Ishikawa (cell line): ENCODE data around the gene WDFY2.

Experiments used
- CEBPB ChIP-seq: IDR thresholded peaks from 2 replicates; pipeline ENCODE4 v1.6.1; 2012
- CREB1 ChIP-seq: IDR thresholded peaks from 2 replicates; pipeline ENCODE4 v1.6.1; 2012; ENCODE audit warnings: low read depth
- EGR1 ChIP-seq: IDR thresholded peaks from 2 replicates; pipeline ENCODE4 v1.6.1; 2012
- EP300 ChIP-seq: IDR thresholded peaks from 2 replicates; pipeline ENCODE4 v1.6.1; 2012; ENCODE audit warnings: borderline replicate concordance
- FOXM1 ChIP-seq: IDR thresholded peaks from 2 replicates; pipeline ENCODE4 v1.6.1; 2012; ENCODE audit warnings: low read depth, borderline replicate concordance
- NFIC ChIP-seq: IDR thresholded peaks from 2 replicates; pipeline ENCODE4 v1.6.1; 2012
- RAD21 ChIP-seq: IDR thresholded peaks from 2 replicates; pipeline ENCODE4 v1.6.1; 2012; ENCODE audit warnings: low read depth
- TAF1 ChIP-seq: IDR thresholded peaks from 2 replicates; pipeline ENCODE4 v1.6.1; 2012; ENCODE audit warnings: low read depth, mild to moderate bottlenecking
- TCF12 ChIP-seq: IDR thresholded peaks from 2 replicates; pipeline ENCODE4 v1.6.1; 2012; ENCODE audit warnings: low read depth
- TEAD4 ChIP-seq: IDR thresholded peaks from 2 replicates; pipeline ENCODE4 v1.6.1; 2012
- YY1 ChIP-seq: IDR thresholded peaks from 2 replicates; pipeline ENCODE4 v1.6.1; 2012; ENCODE audit warnings: low read depth
- ZBTB7A ChIP-seq: IDR thresholded peaks from 2 replicates; pipeline ENCODE4 v1.6.1; 2012; ENCODE audit warnings: low read depth
- TF ChIP-seq, protein P1 (sequence below): IDR thresholded peaks from 2 replicates; pipeline ENCODE4 v1.6.1; 2012
- TF ChIP-seq, protein P2 (sequence below): IDR thresholded peaks from 2 replicates; pipeline ENCODE4 v1.6.1; 2012
- TF ChIP-seq, protein P3 (sequence below): IDR thresholded peaks from 2 replicates; pipeline ENCODE4 v1.6.1; 2012; ENCODE audit warnings: low read depth, mild to moderate bottlenecking

Gene WDFY2

DNA sequence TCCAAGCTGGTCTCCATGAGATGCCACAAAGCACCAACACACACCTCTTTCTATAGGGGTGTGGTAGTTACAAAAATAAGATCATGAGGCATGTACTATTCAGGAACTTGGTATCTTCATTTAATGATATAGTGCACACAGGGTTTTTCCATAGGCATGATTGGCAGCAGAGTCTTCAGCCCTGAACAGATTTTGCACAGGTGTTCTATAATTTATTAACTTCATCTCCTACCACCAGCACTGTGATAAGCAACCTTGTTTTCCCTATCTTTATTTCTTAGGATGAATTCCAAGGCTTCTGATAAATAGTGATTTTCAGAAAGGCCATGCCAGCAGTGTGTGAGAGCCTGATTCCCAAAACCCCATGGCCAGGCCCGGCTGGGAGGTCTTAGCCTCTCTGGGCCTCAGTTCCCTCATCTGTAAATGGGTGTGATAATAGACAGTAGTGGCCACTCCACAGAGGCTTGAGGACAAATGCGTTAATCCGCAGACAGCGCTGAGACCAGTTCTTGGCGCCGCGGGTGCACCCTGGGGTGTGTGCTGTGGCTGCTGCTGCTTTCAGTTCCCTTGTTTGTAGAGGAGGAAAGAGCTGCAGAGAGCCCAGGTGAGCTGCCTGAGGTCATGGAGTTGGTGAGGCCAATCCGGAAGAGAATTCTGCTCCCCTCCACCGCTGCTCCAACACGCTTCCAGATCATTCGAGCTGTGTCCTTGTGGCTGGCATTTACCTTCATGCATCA is 186.6 kb downstream of the WDFY2 start:
- no peak for TF ChIP-seq CREB1
- no peak for TF ChIP-seq TEAD4
- no peak for TF ChIP-seq ZBTB7A
- no peak for TF ChIP-seq FOXM1
- TF ChIP-seq CEBPB, result no peak
- TF ChIP-seq, protein P1, sequence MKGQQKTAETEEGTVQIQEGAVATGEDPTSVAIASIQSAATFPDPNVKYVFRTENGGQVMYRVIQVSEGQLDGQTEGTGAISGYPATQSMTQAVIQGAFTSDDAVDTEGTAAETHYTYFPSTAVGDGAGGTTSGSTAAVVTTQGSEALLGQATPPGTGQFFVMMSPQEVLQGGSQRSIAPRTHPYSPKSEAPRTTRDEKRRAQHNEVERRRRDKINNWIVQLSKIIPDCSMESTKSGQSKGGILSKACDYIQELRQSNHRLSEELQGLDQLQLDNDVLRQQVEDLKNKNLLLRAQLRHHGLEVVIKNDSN, result no peak
- TF ChIP-seq EGR1, result no peak
- TF ChIP-seq, protein P2, sequence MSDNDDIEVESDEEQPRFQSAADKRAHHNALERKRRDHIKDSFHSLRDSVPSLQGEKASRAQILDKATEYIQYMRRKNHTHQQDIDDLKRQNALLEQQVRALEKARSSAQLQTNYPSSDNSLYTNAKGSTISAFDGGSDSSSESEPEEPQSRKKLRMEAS, result no peak
- TF ChIP-seq RAD21, result no peak
- no peak for TF ChIP-seq TAF1
- no peak for TF ChIP-seq NFIC
- TF ChIP-seq TCF12, result no peak
- TF ChIP-seq YY1, result no peak
- TF ChIP-seq, protein P3, sequence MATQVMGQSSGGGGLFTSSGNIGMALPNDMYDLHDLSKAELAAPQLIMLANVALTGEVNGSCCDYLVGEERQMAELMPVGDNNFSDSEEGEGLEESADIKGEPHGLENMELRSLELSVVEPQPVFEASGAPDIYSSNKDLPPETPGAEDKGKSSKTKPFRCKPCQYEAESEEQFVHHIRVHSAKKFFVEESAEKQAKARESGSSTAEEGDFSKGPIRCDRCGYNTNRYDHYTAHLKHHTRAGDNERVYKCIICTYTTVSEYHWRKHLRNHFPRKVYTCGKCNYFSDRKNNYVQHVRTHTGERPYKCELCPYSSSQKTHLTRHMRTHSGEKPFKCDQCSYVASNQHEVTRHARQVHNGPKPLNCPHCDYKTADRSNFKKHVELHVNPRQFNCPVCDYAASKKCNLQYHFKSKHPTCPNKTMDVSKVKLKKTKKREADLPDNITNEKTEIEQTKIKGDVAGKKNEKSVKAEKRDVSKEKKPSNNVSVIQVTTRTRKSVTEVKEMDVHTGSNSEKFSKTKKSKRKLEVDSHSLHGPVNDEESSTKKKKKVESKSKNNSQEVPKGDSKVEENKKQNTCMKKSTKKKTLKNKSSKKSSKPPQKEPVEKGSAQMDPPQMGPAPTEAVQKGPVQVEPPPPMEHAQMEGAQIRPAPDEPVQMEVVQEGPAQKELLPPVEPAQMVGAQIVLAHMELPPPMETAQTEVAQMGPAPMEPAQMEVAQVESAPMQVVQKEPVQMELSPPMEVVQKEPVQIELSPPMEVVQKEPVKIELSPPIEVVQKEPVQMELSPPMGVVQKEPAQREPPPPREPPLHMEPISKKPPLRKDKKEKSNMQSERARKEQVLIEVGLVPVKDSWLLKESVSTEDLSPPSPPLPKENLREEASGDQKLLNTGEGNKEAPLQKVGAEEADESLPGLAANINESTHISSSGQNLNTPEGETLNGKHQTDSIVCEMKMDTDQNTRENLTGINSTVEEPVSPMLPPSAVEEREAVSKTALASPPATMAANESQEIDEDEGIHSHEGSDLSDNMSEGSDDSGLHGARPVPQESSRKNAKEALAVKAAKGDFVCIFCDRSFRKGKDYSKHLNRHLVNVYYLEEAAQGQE, result no peak
- no peak for TF ChIP-seq EP300

DNA sequence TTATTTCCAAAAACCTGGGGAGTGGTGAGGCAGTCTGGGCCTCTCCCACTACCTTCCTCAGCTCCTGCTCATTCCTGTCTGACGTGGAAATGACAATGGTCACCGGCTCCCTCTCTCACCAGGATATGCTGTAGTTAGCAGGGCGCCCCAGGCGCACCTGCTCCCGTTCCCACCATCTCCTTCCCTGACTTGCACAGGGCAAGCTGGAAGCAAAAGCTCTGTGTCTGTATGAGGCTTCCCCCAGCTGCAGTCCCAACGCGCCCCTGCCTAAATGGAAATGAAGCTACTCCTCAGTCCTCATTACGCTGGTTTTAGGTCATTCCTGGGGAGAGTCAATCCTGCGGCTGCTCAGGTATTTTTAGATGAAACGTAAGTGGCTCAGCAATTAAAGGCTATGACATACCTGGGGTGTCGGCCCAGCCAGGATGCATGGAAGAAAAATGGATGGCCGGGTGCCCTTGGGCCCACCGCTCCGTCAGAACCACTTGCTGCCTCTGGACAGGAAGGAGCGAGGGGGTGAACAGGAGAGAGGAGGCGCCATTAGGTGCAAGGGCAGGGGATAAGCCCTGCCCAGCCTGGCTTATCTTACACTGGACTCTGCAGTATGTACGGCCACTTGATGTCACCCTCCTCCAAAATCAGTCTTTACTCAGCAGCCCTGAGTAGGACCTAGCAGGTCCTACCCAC is 187.3 kb downstream of the WDFY2 start:
- TF ChIP-seq ZBTB7A, result no peak
- no peak for TF ChIP-seq YY1
- no peak for TF ChIP-seq RAD21
- no peak for TF ChIP-seq FOXM1
- TF ChIP-seq CEBPB, result no peak
- no peak for TF ChIP-seq EP300
- TF ChIP-seq, protein P3, result no peak
- no peak for TF ChIP-seq TAF1
- no peak for TF ChIP-seq TEAD4

DNA sequence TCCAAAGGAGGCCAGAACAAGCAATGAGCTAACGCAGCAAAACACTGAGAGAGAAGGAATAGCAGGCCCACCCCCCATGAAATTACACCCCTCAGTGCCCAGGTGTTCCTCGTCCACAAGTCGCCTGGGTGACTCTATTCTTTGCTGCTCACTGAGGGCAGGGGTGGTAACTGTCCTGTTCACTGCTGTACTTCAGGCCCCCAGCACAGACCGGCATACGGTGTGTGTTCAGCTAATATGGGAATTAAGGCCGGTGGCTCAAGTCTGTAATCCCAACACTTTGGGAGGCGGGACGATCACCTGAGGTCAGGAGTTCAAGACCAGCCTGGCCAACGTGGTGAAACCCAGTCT is 187.8 kb downstream of the WDFY2 start:
- TF ChIP-seq NFIC, result no peak
- TF ChIP-seq ZBTB7A, result no peak
- no peak for TF ChIP-seq FOXM1
- no peak for TF ChIP-seq EP300
- TF ChIP-seq CREB1, result no peak
- TF ChIP-seq TEAD4, result no peak
- no peak for TF ChIP-seq CEBPB
- no peak for TF ChIP-seq RAD21
- TF ChIP-seq, protein P2, result no peak
- TF ChIP-seq EGR1, result no peak

DNA sequence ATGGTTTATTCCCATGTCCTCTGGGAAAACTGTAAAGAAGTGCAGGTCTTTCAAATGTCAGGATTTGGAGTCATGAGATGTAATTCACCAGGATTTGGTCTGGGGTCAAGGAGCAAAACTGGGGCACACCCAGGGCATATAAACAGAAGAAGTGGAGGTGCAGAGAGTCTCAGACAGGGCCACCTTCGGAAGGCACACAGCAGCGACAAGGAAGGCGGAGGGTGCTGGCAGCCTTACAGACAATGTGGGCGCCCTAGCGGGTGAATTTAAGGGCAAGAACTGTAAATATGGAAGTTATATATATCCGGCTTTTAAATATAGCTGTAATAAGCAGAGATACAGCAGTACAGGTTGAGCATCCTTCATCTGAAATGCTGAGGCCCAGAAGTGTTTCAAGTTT is 188.5 kb downstream of the WDFY2 start:
- TF ChIP-seq, protein P3, result no peak
- TF ChIP-seq, protein P2, result no peak
- TF ChIP-seq TCF12 (no peak), CEBPB (no peak), FOXM1 (no peak), EGR1 (no peak), YY1 (no peak), ZBTB7A (no peak), RAD21 (no peak), TEAD4 (no peak), TAF1 (no peak), CREB1 (no peak), NFIC (no peak), EP300 (no peak)
- TF ChIP-seq, protein P1, result no peak
